ENCODE data around the gene FOXG1. TPM values are rescaled to one million over a fixed set of nuclear protein-coding genes. Genes with fewer than 3 reads are reported as not detected.

FOXG1 gene
- total RNA-seq, 2 donors from 2014 or later, result not detected

DNA sequence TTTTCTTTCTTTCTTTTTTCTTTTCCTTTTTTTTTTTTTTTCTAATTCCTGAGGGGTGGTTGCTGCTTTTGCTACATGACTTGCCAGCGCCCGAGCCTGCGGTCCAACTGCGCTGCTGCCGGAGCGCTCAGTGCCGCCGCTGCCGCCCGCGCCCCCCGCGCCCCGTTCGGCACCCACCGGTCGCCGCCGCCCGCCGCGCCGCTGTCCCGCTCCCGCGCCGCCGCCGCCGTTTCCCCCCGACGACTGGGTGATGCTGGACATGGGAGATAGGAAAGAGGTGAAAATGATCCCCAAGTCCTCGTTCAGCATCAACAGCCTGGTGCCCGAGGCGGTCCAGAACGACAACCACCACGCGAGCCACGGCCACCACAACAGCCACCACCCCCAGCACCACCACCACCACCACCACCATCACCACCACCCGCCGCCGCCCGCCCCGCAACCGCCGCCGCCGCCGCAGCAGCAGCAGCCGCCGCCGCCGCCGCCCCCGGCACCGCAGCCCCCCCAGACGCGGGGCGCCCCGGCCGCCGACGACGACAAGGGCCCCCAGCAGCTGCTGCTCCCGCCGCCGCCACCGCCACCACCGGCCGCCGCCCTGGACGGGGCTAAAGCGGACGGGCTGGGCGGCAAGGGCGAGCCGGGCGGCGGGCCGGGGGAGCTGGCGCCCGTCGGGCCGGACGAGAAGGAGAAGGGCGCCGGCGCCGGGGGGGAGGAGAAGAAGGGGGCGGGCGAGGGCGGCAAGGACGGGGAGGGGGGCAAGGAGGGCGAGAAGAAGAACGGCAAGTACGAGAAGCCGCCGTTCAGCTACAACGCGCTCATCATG is 654 bp downstream of the FOXG1 start:
- Histone ChIP-seq H3K4me3 (peak overlapping the region in 1 of 2 donors; percentile 41), H3K27ac (no peak overlapping the region), H3K4me1 (peaks cover 0 to 16% of the 10 kb centered on the region in 2 donors), H3K36me3 (no peaks in the 10 kb centered on the region), H3K27me3 (peaks cover 38 to 48% of the 10 kb centered on the region in 2 donors), H3K9me3 (peaks cover 0 to 9% of the 10 kb centered on the region in 2 donors)
- no peak for DNase-seq (ENCODE audit: low spot score)
- TF ChIP-seq, protein P1, sequence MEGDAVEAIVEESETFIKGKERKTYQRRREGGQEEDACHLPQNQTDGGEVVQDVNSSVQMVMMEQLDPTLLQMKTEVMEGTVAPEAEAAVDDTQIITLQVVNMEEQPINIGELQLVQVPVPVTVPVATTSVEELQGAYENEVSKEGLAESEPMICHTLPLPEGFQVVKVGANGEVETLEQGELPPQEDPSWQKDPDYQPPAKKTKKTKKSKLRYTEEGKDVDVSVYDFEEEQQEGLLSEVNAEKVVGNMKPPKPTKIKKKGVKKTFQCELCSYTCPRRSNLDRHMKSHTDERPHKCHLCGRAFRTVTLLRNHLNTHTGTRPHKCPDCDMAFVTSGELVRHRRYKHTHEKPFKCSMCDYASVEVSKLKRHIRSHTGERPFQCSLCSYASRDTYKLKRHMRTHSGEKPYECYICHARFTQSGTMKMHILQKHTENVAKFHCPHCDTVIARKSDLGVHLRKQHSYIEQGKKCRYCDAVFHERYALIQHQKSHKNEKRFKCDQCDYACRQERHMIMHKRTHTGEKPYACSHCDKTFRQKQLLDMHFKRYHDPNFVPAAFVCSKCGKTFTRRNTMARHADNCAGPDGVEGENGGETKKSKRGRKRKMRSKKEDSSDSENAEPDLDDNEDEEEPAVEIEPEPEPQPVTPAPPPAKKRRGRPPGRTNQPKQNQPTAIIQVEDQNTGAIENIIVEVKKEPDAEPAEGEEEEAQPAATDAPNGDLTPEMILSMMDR (IDR thresholded peaks at IDR 0.05), result no peak

DNA sequence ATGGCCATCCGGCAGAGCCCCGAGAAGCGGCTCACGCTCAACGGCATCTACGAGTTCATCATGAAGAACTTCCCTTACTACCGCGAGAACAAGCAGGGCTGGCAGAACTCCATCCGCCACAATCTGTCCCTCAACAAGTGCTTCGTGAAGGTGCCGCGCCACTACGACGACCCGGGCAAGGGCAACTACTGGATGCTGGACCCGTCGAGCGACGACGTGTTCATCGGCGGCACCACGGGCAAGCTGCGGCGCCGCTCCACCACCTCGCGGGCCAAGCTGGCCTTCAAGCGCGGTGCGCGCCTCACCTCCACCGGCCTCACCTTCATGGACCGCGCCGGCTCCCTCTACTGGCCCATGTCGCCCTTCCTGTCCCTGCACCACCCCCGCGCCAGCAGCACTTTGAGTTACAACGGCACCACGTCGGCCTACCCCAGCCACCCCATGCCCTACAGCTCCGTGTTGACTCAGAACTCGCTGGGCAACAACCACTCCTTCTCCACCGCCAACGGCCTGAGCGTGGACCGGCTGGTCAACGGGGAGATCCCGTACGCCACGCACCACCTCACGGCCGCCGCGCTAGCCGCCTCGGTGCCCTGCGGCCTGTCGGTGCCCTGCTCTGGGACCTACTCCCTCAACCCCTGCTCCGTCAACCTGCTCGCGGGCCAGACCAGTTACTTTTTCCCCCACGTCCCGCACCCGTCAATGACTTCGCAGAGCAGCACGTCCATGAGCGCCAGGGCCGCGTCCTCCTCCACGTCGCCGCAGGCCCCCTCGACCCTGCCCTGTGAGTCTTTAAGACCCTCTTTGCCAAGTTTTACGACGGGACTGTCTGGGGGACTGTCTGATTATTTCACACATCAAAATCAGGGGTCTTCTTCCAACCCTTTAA is 1.5 kb downstream of the FOXG1 start:
- H3K4me1 ChIP-seq, result peaks cover 0 to 16% of the 10 kb centered on the region in 2 donors
- no peak overlapping the region for H3K27ac ChIP-seq
- H3K9me3 ChIP-seq, result peaks cover 0 to 9% of the 10 kb centered on the region in 2 donors
- TF ChIP-seq, protein P1 (IDR thresholded peaks at IDR 0.05), result no peak
- H3K36me3 ChIP-seq, result no peaks in the 10 kb centered on the region
- no peak for DNase-seq (ENCODE audit: low spot score)
- peaks cover 43 to 44% of the 10 kb centered on the region in 2 donors for H3K27me3 ChIP-seq
- H3K4me3 ChIP-seq, result no peak overlapping the region

DNA sequence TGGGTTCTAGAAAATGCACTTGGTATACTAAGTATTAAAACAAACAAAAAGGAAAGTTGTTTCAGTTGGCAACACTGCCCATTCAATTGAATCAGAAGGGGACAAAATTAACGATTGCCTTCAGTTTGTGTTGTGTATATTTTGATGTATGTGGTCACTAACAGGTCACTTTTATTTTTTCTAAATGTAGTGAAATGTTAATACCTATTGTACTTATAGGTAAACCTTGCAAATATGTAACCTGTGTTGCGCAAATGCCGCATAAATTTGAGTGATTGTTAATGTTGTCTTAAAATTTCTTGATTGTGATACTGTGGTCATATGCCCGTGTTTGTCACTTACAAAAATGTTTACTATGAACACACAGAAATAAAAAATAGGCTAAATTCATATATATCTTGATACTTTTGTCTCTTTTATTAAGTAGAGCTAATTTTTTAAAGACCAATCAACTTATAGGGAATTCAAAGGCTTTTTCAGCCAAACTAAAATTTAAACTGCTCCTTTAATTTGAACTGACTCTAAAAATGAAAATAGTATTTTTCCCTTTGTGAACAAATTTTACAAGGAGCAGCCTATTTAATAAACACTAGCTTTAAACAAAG is 2.8 kb downstream of the FOXG1 start:
- Histone ChIP-seq H3K4me1 (peaks cover 0 to 16% of the 10 kb centered on the region in 2 donors), H3K4me3 (no peak overlapping the region), H3K9me3 (peaks cover 0 to 9% of the 10 kb centered on the region in 2 donors), H3K36me3 (no peaks in the 10 kb centered on the region), H3K27me3 (peaks cover 39 to 54% of the 10 kb centered on the region in 2 donors), H3K27ac (no peak overlapping the region)
- TF ChIP-seq, protein P1 (IDR thresholded peaks at IDR 0.05), result no peak
- no peak for DNase-seq (ENCODE audit: low spot score)

- H3K4me3 ChIP-seq, result no peak overlapping the region
- H3K27me3 ChIP-seq, result peaks cover 34 to 49% of the 10 kb centered on the region in 2 donors
- DNase-seq (ENCODE audit: low spot score), result no peak
- H3K36me3 ChIP-seq, result no peaks in the 10 kb centered on the region
- no peak overlapping the region for H3K27ac ChIP-seq
- H3K9me3 ChIP-seq, result peaks cover 0 to 9% of the 10 kb centered on the region in 2 donors
- peaks cover 0 to 16% of the 10 kb centered on the region in 2 donors for H3K4me1 ChIP-seq
- TF ChIP-seq, protein P1 (IDR thresholded peaks at IDR 0.05), result no peak
Observed at GRCh38 chr14:28770061-28770460, 3.5 kb downstream of the FOXG1 start.

DNA sequence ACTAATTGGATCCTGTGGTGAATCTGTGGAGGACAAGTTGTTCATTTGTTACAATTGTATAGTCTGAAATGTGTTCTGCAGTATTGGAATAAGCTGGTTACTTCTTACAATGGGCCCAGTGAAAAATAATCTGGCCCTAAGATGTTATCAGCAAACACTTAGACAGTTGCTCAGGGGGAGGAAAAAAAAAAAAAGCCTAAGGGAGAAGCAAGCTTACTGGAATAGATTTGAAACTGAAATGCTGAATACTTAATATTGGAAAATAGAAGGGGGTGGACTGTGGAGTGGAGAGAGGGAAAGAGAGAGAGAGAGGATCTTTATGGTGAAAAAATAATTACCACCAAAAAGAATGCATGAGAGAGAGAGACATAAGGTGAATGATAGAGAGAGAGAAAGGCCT is 4.0 kb downstream of the FOXG1 start:
- Histone ChIP-seq H3K27ac (no peak overlapping the region), H3K4me1 (peaks cover 0 to 12% of the 10 kb centered on the region in 2 donors), H3K27me3 (peaks cover 29 to 44% of the 10 kb centered on the region in 2 donors), H3K9me3 (peaks cover 0 to 9% of the 10 kb centered on the region in 2 donors), H3K4me3 (no peak overlapping the region), H3K36me3 (no peaks in the 10 kb centered on the region)
- TF ChIP-seq, protein P1 (IDR thresholded peaks at IDR 0.05), result no peak
- DNase-seq (ENCODE audit: low spot score), result no peak

All from right atrium auricular region (tissue), 2 donors.